Colonic mucosa (tissue), 4 donors: ENCODE measurements around the gene C1QC. TPM values are rescaled to one million over a fixed set of nuclear protein-coding genes. Genes with fewer than 3 reads are reported as not detected.

Experiments used
- DNase-seq: peaks from one replicate; pipeline ENCODE4 v3.0.0-alpha.2; 2020
- H3K27ac ChIP-seq: fragments of 200-600 bp; one replicate; pipeline ENCODE4 v1.8.0; 2021
- H3K27me3 ChIP-seq: fragments of 200-600 bp; one replicate; pipeline ENCODE4 v1.8.0; 2021
- H3K36me3 ChIP-seq: fragments of 200-600 bp; one replicate; pipeline ENCODE4 v1.8.0; 2021
- H3K4me1 ChIP-seq: fragments of 200-600 bp; one replicate; pipeline ENCODE4 v1.8.0; 2021; ENCODE audit warnings: mild to moderate bottlenecking
- H3K4me3 ChIP-seq: fragments of 200-600 bp; one replicate; pipeline ENCODE4 v1.8.0; 2021
- H3K9ac ChIP-seq, 2 donors: one replicate each; pipeline ENCODE4 v1.7.0; 2013; ENCODE audit warnings: control low read depth in 2 of 2, low read depth in 2 of 2, low read length in 2 of 2
- H3K9me3 ChIP-seq: fragments of 200-600 bp; one replicate; pipeline ENCODE4 v1.8.0; 2021
- intact Hi-C: fragments of 100-400 bp; cut with DNase I; formaldehyde crosslinking; loops from one replicate; pipeline ENCODE4 v1.14.1; 2022
- total RNA-seq, 2 donors: library from RNA; stranded (reverse); fragmentation: NEBNext Ultra II Directional in 1 of 2; extraction: Animal tissue kit (Norgen Biotek cat#: 25700) in 1 of 2; gene quantifications; one replicate each; pipeline ENCODE4 v1.2.1, GENCODE V29; 2021
- TF ChIP-seq, protein P1 (sequence below): fragments of 200-600 bp; IDR thresholded peaks from one replicate; pipeline ENCODE4 v1.8.0; 2022; ENCODE audit warnings: antibody characterized with exemption, mild to moderate bottlenecking
- donor health status: healthy.
- donor health status: DM: no; HTN: no; CAD: no.
- donor health status: DM: no; HTN: no; CAD: no.

C1QC gene
- total RNA-seq, 2 donors from 2014 or later = 45.4 to 80.9 TPM

DNA sequence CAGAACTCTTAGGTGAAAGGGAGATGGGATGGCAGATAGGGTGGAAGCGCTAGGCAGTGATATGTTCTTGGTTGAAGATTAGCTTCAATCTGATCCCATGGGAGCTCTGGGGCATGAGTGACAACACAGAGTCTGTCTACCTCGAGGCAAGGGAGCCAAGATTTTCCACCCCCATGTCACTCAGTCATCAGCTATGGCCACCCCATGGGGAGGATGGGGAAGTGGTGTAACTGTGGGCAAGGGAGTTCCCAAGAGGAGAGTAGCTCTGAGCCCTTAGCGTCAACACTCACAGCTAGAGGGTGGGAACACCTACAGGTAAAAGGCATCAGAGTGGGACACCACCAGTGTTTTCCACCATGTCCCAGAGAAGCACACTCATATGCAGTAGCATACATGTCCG is 37.3 kb upstream of the C1QC start:
- Histone ChIP-seq H3K36me3 (no peaks in the 10 kb centered on the region), H3K27me3 (no peaks in the 10 kb centered on the region), H3K27ac (no peak overlapping the region), H3K9ac (no peak overlapping the region), H3K4me3 (no peak overlapping the region), H3K9me3 (no peaks in the 10 kb centered on the region), H3K4me1 (no peaks in the 10 kb centered on the region)
- TF ChIP-seq, protein P1, sequence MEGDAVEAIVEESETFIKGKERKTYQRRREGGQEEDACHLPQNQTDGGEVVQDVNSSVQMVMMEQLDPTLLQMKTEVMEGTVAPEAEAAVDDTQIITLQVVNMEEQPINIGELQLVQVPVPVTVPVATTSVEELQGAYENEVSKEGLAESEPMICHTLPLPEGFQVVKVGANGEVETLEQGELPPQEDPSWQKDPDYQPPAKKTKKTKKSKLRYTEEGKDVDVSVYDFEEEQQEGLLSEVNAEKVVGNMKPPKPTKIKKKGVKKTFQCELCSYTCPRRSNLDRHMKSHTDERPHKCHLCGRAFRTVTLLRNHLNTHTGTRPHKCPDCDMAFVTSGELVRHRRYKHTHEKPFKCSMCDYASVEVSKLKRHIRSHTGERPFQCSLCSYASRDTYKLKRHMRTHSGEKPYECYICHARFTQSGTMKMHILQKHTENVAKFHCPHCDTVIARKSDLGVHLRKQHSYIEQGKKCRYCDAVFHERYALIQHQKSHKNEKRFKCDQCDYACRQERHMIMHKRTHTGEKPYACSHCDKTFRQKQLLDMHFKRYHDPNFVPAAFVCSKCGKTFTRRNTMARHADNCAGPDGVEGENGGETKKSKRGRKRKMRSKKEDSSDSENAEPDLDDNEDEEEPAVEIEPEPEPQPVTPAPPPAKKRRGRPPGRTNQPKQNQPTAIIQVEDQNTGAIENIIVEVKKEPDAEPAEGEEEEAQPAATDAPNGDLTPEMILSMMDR = no peak
- intact Hi-C loops = no loop called here
- no peak for DNase-seq

DNA sequence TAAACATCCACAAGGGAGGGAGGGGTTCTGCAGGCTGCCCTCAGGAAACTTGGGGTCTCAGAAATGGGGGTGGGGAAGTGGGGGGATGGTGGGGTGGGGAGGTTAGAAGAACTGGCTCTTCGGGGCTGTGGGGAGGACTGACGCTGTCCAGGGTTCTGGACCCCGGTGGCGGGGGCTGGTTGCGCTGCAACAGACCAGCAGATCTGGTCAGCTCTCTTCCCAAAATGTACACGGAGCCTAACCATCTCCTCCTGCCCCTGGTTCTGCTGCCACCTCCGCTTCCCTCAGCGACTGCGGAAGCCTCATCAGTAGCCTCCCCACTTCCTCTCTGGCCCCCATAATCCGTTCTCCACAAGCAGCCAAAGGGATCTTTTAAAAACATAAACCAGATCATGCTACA is 36.3 kb upstream of the C1QC start:
- no peak for DNase-seq
- intact Hi-C loops = no loop called here
- Histone ChIP-seq H3K27ac (no peak overlapping the region), H3K36me3 (no peaks in the 10 kb centered on the region), H3K9ac (no peak overlapping the region), H3K4me1 (no peaks in the 10 kb centered on the region), H3K27me3 (no peaks in the 10 kb centered on the region), H3K9me3 (no peaks in the 10 kb centered on the region), H3K4me3 (no peak overlapping the region)
- TF ChIP-seq, protein P1 = no peak

DNA sequence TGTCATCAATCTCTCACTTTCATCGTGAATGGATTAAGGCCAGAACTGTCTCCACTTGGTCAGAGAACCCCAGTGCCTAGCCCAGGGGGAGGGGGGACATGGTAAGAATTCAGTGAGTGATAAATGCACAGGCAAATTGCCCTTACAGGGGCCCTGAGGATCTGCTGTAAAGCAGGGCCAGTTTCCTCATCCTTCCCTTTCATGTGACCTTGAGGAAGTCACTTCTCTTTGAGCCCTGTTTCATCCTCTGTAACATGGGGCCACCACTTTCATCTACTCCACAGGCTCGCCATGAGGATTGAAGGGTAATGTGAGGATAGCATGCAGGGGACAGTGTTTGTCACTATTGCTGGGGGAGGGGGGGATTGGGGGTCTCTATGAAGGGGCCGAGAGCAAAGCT is 35.1 kb upstream of the C1QC start:
- no peaks in the 10 kb centered on the region for H3K36me3 ChIP-seq
- H3K9me3 ChIP-seq = no peaks in the 10 kb centered on the region
- H3K4me3 ChIP-seq = no peak overlapping the region
- no peak overlapping the region for H3K27ac ChIP-seq
- DNase-seq = no peak
- no peak overlapping the region for H3K9ac ChIP-seq
- TF ChIP-seq, protein P1 = no peak
- no peaks in the 10 kb centered on the region for H3K4me1 ChIP-seq
- intact Hi-C loops = no loop called here
- no peaks in the 10 kb centered on the region for H3K27me3 ChIP-seq

DNA sequence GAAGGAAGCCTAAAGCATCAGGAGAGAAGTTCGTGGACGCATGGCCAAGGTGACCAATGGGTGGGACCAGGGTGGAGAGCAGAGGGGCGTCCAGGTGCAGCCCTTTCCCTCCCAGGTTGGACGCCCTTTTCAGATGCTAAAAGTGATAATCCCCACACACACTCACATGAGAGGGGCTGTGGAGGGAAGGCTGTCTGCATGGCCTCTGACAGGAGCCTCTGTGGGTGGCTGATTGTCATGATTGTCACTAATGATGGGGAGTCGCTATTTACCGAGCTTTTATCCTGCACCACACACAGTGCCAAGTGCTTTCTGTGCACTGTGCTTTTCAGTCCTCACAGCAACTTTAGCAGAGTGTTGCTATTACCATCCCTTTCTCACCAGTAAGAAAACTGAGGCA is 34.1 kb upstream of the C1QC start:
- TF ChIP-seq, protein P1 = no peak
- no peak for DNase-seq
- Histone ChIP-seq H3K27ac (no peak overlapping the region), H3K36me3 (no peaks in the 10 kb centered on the region), H3K4me3 (no peak overlapping the region), H3K9me3 (no peaks in the 10 kb centered on the region), H3K9ac (no peak overlapping the region), H3K27me3 (peaks cover 4% of the 10 kb centered on the region), H3K4me1 (no peaks in the 10 kb centered on the region)
- intact Hi-C loops = no loop called here

DNA sequence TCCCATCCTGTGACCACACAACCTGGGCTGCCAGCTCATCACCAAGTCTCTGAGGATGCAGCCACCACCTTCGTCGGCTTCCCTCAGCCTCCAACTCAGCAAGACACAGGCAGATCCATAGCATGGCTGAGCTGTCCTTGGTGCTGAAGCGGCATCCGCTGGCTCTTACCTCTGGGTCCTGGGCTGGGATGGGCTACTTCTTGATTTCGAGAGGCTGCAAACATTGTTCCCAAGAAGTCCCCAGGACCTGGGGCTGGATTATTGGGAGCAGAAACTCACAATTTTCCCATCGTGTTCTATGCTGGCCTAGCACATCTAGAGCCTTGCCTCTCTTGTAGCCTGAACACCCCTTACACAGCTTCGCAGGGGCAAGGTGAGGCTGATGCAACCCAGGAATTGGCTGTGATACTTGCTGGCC is 31.9 kb upstream of the C1QC start:
- no peak overlapping the region for H3K9ac ChIP-seq
- no peaks in the 10 kb centered on the region for H3K36me3 ChIP-seq
- H3K27me3 ChIP-seq = peaks cover 7% of the 10 kb centered on the region
- intact Hi-C loops = no loop called here
- H3K4me3 ChIP-seq = no peak overlapping the region
- no peak overlapping the region for H3K27ac ChIP-seq
- no peaks in the 10 kb centered on the region for H3K9me3 ChIP-seq
- peak; percentile 33 for DNase-seq
- H3K4me1 ChIP-seq = no peaks in the 10 kb centered on the region
- TF ChIP-seq, protein P1 = no peak
